Neural cell (in vitro differentiated cells): ENCODE data around the gene NLRC5.
"Not testable (repeated sequence)": the region's sequence is repeated elsewhere in the genome, so short reads cannot be mapped to it uniquely, and the experiment has no call there.

Experiments
- CTCF ChIP-seq: fragments of 450-650 bp; IDR thresholded peaks from 2 replicates; pipeline ENCODE4 v1.5.1; 2014; ENCODE audit warnings: antibody characterized with exemption, mild to moderate bottlenecking, moderate library complexity; ENCODE audit not compliant: poor library complexity, severe bottlenecking
- EZH2 ChIP-seq: fragments of 200-600, 300-800 bp; shearing (Covaris generic), sonication (generic); IDR thresholded peaks from 2 replicates; pipeline ENCODE4 v1.6.1; 2014; ENCODE audit warnings: antibody characterized with exemption, low read length, borderline replicate concordance, mild to moderate bottlenecking; ENCODE audit not compliant: insufficient read depth, poor library complexity, severe bottlenecking
- POLR2AphosphoS5 ChIP-seq: IDR thresholded peaks from 2 replicates; pipeline ENCODE4 v1.6.1; 2012
- RAD21 ChIP-seq: fragments of 450-650 bp; conservative IDR thresholded peaks from 2 replicates; pipeline ENCODE4 v1.6.1; 2014; ENCODE audit warnings: antibody characterized with exemption, mild to moderate bottlenecking, moderate library complexity

- TF ChIP-seq EZH2, CTCF, POLR2AphosphoS5, RAD21: not testable (repeated sequence)
Measured at GRCh38 chr16:57099965-57100364, 110.6 kb downstream of the NLRC5 start.
